ENCODE data around the gene ATL2.

- TF ChIP-seq CTCF (IDR thresholded peaks at IDR 0.05) (no peak), ZFX (IDR thresholded peaks at IDR 0.05; ENCODE audit: borderline replicate concordance) (no peak)
Measured at GRCh38 chr2:38421274-38422056, 44.4 kb upstream of the ATL2 start.
